Stomach (tissue), 4 donors: Measurements from ENCODE around the gene FAM151B.

Source experiments
- CTCF ChIP-seq, 7 experiments: fragments of 450-650 bp in 4 of 7; fragments of 200-600 bp in 3 of 7; sonication (generic) in 3 of 7; IDR thresholded peaks; one replicate each; pipeline ENCODE4 v1.5.1; 2016 to 2019; ENCODE audit warnings: antibody characterized with exemption in 7 of 7, control low read depth in 2 of 7, mild to moderate bottlenecking in 1 of 7
- EP300 ChIP-seq: sonication (generic); formaldehyde crosslinking; IDR thresholded peaks from one replicate; pipeline ENCODE4 v1.6.1; 2017; ENCODE audit warnings: antibody characterized with exemption
- POLR2A ChIP-seq, 4 donors: fragments of 450-650 bp; IDR thresholded peaks; one replicate each; pipeline ENCODE4 v1.6.1; 2016; ENCODE audit warnings: antibody characterized with exemption in 4 of 4, control low read depth in 2 of 4, mild to moderate bottlenecking in 1 of 4, moderate library complexity in 1 of 4
- POLR2AphosphoS5 ChIP-seq, 3 donors: sonication (generic); formaldehyde crosslinking; IDR thresholded peaks; one replicate each; pipeline ENCODE4 v1.6.1; 2016; ENCODE audit warnings: antibody characterized with exemption in 3 of 3

DNA sequence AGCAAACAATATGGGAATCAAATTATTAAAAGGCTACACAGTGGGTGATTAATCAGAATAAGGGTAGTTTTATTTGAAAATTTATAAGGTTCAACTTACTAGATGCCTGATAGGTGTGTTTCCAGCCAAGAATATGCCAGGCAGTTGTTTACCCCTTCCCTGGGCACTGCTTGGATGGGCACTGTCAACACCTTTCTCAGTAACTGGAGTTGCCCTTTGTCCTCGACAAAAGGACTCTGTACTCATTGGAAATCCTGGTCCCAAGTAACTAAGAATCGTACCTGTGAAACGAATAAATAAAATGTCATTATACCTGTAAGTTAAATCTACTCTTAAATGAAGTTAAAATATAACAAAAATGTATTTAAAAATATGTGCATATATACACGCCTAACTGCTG is 67.2 kb downstream of the FAM151B start:
- TF ChIP-seq POLR2AphosphoS5 (IDR thresholded peaks at IDR 0.05) (no peak), CTCF (IDR thresholded peaks at IDR 0.05) (no peak), POLR2A (IDR thresholded peaks at IDR 0.05) (no peak), EP300 (no peak)
